ENCODE measurements around the gene MIA2. TPM values are rescaled to one million over a fixed set of nuclear protein-coding genes. Genes with fewer than 3 reads are reported as not detected.
"Not testable (repeated sequence)": the region's sequence is repeated elsewhere in the genome, so short reads cannot be mapped to it uniquely, and the experiment has no call there.

MIA2 gene, protein sequence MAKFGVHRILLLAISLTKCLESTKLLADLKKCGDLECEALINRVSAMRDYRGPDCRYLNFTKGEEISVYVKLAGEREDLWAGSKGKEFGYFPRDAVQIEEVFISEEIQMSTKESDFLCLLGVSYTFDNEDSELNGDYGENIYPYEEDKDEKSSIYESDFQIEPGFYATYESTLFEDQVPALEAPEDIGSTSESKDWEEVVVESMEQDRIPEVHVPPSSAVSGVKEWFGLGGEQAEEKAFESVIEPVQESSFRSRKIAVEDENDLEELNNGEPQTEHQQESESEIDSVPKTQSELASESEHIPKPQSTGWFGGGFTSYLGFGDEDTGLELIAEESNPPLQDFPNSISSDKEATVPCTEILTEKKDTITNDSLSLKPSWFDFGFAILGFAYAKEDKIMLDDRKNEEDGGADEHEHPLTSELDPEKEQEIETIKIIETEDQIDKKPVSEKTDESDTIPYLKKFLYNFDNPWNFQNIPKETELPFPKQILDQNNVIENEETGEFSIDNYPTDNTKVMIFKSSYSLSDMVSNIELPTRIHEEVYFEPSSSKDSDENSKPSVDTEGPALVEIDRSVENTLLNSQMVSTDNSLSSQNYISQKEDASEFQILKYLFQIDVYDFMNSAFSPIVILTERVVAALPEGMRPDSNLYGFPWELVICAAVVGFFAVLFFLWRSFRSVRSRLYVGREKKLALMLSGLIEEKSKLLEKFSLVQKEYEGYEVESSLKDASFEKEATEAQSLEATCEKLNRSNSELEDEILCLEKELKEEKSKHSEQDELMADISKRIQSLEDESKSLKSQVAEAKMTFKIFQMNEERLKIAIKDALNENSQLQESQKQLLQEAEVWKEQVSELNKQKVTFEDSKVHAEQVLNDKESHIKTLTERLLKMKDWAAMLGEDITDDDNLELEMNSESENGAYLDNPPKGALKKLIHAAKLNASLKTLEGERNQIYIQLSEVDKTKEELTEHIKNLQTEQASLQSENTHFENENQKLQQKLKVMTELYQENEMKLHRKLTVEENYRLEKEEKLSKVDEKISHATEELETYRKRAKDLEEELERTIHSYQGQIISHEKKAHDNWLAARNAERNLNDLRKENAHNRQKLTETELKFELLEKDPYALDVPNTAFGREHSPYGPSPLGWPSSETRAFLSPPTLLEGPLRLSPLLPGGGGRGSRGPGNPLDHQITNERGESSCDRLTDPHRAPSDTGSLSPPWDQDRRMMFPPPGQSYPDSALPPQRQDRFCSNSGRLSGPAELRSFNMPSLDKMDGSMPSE (N-terminal part only)
- polyA plus RNA-seq (ENCODE audit: insufficient read length), result 16.3 TPM

DNA sequence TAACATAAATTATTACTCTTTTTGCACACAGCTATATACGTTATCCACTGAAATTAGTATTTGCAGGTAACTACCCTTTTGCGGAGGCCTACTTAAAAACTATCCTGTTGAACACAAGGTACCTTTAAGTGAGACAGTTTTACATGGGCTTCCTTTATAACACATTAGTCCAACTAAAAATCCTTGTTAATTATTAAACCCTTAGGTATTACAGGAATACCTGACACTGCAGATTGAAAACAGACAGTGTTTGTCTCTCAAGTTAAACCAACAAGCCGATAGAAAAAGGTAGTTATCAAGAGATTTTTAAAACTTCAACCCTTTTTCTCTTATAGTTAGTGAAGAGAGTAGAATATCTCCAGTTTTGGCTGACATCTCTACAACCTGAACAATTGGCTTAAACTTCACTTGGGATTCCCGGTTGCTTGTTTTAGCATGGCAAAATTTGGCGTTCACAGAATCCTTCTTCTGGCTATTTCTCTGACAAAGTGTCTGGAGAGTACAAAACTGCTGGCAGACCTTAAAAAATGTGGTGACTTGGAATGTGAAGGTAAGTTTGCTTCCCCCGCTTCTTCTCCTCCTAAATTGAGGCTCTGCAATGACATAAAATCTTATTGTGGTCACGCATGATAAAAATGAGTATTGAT lies at the start of gene MIA2:
MIA2 (plus strand) TSS at position 236 of the 647 bp plus-strand sequence; CDS start at position 436, 200 bp downstream.
- no peak for DNase-seq

DNA sequence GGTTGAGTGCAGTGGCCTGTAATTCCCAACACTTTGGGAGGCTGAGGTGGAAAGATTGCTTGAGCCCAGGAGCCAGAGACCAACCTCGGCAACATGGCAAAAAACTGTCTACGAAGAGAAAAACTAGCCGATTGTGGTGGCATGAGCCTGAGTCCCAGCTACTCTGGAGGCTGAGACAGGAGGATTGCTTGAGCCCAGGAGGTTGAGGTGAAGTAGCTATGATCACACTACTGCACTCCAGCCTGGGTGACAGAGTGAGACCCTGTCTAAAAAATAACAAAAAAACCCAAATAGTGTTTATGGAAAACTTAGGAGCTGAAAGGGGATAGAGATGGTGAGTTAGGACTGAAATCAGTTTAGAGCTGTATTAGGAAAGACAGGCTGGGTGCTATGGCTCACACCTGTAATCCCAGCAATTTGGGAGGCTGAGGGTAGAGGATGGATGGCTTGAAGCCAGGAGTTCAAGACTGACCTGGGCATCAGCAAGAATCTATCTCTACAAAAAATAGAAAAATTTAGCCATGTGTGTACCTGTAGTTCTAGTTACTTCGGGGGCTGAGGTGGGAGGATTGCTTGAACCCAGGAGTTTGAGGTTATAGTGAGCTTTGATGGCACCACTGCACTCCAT lies 49.0 kb upstream of the MIA2 start:
- DNase-seq, result no peak

DNA sequence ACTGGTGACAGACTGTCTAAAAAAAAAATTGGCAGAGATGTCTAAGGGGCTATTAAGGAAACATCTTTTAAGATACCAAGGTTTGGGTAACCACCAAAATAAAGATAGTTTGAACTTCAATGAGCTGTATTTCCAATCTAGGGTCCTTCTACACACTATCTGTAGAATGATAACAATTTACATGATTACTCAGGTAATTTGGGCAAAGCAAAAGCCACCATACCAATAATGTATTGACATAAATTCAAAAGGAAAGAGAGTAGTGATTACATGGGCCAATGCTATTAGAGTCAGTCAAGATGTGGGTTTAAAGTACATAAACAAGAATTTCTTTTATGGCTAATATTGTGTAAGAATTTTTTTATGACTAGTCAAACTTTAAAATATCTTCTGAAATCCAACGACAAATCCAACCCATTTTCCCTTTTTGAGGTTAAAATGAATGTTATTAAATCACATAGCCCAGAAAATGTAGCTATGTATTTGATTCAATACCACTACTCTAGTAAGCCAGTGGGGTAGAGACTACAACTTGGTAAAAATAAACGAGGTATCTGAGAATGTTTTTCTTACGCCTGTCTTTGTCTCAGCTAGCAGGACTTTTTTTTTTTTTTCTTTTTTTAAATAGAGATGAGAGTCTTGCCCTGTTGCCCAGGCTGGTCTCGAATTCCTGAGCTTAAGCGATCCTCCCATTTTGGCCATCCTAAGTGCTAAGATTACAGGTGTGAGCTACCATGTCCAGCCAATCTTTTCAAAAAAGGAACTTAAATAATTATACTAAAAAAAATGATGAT lies 48.3 kb upstream of the MIA2 start:
- no peak for DNase-seq

DNA sequence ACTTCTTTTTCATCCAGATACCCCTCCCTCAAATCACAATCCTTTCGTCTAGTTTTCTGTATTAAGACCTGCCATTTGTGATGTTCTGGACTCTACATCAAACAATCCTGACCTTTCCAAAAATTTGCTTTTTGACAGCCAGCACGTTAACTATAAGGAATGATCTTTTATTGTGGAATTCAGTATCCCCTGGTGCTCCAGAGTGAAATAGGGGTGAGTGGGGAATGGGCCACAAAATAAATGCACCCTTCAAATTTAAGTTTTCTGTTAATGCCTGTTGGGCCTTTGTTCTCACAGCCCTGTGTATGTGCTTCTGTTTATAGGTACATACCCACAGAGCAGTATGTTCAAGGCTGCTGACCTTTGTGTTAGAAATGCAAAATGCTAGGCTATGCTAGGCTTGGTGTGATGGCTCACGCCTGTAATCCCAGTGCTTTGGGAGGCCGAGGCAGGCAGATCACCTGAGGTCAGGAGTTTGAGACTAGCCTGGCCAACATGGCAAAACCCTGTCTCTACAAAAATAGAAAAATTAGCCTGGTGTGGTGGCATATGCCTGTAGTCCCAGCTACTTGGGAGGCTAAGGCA lies 46.7 kb upstream of the MIA2 start:
- no peak for DNase-seq

DNA sequence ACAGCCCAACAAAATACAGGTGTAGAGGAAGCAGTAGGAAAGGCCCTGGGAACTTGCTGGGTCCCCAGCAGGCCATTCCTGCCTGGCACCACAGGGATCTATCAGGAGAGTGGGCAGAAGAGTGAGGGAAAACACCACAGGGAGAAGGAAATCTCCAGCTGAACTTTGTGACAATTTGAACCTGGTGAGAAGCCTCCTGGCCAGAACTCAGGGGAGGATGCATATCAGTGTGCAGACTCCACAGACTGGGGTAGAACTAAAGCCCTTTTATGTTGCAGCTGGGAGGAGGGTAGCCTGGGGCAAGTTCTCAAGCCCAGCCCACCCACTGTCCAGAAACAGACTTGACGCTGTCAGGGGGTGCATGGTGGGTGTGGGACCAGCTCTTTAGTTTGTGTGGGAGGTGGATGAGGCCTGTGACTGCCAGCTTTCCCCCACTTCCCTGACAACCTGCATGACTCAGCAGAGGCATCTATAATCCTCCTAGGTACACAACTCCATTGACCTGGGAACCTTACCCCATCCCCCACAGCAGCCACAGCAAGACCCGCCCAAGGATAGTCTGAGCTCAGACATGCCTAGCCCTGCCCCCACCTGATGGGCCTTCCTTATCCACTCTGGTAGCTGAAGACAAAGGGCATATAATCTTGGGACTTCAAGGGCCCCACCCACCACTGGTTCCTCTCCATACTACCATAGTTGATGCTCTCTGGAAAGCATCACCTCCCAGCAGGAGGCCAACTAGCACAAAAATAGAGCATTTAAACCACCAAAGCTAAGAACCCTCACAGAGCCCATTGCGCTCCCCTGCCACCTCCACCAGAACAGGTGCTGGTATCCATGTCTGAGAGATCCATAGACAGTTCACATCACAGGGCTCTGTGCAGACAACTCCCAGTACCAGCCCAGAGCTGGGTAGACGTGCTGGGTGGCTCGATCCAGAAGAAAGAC lies 29.8 kb upstream of the MIA2 start:
- DNase-seq, result no peak

DNA sequence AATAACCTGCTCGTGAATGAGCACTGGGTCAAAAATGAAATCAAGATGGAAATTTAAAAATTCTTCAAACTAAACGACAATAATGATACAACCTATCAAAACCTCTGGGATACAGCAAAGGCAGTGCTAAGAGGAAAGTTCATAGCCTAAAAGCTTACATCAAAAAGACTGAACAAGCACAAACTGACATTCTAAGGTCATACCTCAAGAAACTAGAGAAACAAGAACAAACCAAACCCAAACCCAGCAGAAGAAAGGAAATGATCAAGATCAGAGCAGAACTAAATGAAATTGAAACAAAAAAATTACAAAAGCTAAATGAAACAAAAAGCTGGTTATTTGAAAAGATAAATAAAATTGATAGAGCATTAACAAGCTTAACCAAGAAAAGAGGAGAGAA lies 26.3 kb upstream of the MIA2 start:
- not testable (repeated sequence) for DNase-seq

DNA sequence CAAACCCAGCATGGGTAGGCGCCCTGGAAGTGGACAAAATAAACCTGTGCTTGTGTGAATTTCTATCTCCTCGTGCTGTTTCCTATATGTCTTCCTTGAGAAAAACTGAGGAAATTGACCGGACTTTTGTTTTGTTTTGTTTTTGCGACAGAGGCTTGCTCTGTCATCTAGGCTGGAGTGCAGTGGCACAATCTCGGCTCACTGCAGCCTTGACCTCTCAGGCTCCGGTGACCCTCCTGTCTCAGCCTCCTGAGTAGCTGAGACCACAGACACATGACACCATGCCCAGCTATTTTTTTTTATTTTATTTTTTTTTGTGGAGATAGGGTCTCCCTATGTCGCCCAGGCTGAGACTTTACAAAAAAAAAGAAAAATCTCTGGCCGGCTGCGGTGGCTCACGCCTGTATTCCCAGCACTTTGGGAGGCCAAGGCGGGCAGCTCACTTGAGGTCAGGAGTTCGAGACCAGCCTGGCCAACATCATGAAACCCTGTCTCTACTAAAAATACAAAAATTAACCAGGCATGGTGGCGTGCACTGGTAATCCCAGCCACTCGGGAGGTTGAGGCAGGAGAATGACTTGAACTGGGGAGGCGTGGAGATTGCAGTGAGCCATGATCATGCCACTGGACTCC lies 22.5 kb upstream of the MIA2 start:
- DNase-seq, result no peak

DNA sequence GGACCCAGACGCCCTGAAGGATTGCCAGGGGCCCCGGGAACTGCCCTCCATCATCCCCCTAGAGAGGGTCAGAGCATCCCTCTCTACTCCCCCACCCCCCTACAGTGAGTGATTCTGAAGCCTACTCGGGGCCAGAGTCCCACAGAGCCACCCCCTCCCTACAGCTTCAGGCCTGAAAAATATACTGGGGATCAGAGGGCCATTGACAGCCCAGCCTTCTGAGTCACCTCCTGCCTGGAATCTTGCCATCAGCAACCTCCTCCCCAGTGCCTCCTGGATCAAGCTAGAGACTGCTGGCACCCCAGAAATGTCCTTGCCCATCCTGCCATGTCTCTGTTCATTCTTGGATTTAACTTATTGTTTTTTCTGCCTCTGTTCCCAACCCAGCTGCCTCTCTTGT lies 21.7 kb upstream of the MIA2 start:
- no peak for DNase-seq

DNA sequence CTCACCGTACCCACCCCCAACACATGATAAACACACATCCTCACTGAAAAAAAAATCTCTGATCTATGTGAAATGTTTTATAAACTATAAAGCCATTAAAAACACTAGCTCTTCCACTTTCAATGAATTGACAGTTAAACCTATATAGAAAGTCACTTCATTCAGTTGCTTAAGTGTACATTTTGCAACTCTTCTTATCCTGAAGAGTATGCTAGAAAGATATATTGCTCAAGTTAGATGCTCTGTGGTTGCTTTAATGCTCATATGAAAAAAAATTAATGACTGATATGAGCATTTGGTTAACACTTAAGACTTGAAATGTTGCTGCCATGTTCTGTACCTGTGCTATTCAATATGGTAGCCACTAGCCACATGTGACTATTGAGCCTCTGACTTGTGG lies 21.0 kb upstream of the MIA2 start:
- DNase-seq, result no peak

DNA sequence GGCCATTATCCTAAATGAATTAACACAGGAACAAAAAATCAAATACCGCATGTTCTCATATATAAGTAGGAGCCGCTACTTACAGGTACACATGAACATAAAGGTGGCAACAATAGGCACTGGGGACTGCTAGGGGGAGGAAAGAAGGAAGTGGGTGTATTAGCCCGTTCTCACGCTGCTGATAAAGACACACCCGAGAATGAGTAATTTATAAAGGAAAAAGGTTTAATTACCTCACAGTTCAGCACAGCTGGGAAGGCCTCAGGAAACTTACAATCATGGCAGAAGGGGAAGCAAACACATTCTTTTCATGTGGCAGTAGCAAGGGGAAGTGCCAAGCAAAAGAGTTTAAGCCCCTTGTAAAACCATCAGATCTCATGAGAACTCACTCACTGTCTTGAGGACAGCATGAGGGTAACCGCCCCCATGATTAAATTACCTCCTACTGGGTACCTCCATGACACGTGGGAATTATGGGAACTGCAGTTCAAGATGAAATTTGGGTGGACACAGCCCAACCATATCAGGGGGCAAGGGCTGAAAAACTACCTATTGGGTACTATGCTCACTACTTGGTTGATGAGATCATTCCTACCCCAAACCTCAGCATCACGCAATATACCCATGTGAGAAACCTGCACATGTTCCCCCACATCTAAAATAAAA lies 16.4 kb upstream of the MIA2 start:
- DNase-seq, result no peak

DNA sequence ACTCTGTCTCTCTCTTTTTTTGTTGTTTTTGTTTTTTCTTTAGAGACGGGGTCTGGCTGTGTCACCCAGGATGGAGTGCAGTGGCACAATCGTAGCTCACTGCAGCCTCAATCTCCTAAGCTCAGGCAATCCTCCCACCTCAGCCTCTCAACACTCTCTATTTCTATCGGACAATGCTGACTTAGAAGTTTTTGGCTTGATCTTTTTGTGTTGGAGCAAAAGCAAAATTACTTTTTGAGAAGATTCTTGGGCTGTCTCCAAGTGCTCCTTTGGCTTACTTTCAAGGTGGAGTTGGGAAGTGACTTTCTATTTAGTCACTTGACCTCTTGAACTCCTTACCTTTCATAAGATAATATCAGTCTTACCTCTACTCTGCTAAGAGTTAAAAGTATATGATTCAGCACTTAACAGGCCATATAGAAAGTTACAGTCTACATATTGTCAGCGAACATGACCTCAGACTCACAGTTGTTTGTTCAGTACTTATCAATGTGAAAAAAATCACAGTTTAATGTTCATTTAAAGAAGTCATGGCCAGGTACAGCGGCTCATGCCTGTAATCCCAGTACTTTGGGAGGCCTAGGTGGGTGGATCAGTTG lies 15.4 kb upstream of the MIA2 start:
- no peak for DNase-seq

DNA sequence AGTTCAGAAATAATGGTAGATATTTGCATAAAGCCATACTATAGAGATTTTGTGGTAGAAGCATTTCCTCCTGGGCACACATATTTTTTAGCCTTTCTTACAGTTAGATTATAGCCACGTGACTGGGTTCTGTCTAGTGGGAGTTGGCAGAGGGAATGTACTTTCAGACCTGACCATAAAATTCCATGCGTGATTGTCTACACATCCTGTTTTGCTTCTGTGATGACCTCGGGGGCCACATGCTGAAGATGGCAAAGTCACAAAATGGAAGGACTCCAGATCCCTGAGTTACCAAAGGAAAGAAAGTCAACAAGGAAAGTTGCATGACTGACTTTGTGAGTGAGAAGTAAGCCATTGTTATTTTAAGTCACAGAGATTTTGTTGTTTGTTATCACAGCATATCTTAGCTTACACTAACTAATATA lies 14.6 kb upstream of the MIA2 start:
- no peak for DNase-seq

DNA sequence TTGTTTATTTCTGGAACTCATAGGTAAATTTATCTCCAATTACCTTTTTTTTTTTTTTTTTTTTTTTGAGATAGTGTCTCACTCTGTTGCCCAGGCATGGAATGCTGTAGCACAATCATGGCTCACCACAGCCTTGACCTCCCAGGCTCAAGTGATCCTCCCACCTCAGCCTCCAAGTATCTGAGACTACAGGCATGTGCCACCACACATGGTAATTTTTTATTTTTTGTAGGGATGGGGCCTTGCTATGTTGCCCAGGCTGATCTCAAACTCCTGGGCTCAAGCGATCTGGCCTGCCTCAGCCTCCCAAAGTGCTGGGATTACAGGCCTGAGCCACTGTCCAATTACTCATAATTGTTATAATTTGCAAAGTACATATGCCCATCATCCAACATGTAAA lies 13.2 kb upstream of the MIA2 start:
- DNase-seq, result not testable (repeated sequence)

DNA sequence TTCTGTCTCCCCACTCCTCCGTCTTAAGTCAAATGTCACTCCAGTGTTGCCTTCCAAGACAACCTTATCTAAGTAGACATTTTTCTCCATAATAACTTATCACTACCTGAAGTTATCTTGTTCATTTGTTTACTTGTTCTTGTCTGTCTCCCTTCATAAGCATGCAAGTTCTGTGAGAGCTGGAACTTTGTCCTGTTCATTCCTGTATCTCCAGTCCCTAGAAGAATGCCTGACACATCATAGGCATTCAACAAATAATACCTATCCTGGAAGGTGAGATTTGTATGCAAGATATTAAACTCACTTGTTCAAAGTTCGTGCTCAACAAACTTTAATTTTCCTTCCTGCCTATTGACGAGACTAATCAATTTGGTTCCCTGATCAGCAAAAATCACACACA lies 5.7 kb upstream of the MIA2 start:
- no peak for DNase-seq

DNA sequence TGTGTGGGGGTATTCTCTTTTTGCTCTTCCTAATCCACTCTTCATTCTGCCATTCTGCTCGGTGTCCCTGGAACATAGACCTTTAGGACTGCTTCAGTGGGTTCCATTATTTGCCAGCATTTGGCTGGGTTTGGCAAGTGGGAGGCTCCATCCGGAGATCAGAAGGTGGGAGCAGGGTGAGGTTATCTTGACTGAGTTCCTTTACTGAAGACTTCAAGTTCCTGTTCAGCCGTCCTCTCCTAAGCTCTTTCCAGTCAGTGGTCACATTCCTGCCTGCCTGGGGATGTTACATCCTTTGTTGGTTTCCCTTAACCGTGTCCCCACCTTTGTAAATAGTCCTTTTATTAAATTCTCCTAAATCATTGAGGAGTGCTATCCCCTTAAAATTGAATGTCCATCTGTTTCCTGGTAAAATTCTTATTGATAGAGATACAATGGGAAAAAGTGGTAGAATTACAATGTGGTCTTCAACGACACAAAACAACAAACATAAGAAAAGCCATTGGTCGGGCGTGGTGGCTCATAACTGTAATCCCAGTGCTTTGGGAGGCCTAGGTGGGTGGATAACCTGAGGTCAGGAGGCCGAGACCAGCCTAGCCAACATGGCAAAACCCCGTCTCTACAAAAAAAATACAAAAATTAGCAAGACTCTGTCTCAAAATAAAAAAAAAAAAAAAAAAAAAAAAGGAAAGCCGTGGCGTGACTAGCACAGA lies 5.0 kb upstream of the MIA2 start:
- DNase-seq, result no peak

DNA sequence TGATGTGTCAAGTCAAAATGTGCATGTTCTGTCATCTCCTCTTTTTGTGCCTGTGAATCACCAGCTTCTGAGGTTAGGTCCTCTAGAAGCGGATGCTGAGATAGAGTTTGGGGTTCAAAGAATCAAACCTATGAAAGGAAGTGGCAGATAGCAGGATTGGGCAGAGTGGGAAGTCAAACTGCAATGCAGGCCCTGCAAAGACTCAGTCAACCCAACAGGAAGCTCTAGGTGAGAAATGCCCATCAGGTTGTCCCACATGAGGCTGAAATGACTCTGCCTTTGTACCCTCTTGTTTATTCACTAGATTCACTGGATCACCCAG lies 4.5 kb upstream of the MIA2 start:
- no peak for DNase-seq

DNA sequence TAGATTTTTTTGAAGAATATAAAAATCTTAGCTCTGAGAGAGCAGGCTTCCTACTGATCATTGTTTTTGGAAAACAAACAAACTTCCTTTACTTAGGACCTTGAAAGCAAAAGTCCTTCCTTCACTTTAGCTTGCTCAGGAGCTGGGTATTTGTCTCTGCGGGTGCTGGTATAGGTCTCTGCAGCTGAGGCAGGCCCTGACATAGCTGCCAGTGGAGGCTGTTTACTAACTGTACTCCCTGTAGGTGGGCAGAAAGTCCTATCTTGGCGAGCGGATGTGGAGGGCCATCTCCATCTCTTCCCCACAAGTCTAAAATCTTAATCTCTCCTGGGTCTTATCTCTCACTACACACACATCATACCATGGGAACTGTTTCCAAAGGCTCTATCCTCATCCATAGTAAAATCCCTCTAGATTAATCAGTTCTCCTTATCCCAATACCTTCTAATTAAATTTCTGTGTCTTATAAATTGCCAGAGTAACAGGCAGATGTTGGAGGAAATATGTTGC lies 4.1 kb upstream of the MIA2 start:
- DNase-seq, result no peak
